OCI-LY1 (cell line): ENCODE data around the gene ROPN1L.

Experiments used
- H2AFZ ChIP-seq: fragments of 200-600 bp; sonication (generic), shearing (Covaris generic); 2 replicates; pipeline ENCODE4 v1.6.0; 2014; ENCODE audit warnings: antibody characterized with exemption, mild to moderate bottlenecking, low read length
- H3F3A ChIP-seq: fragments of 200-600 bp; sonication (generic), shearing (Covaris generic); 2 replicates; pipeline ENCODE4 v1.6.0; 2014; ENCODE audit warnings: mild to moderate bottlenecking, antibody characterized with exemption, low read length, moderate library complexity; ENCODE audit not compliant: insufficient read depth
- H3K27ac ChIP-seq: fragments of 200-600 bp; sonication (generic); 2 replicates; pipeline ENCODE4 v1.5.1; 2014; ENCODE audit warnings: low read length, mixed run types, mild to moderate bottlenecking, low read depth; ENCODE audit not compliant: poor library complexity, severe bottlenecking
- H3K27me3 ChIP-seq: fragments of 200-600 bp; sonication (generic); 2 replicates; pipeline ENCODE4 v1.6.0; 2014; ENCODE audit warnings: antibody characterized with exemption, mild to moderate bottlenecking, low read length, moderate library complexity; ENCODE audit not compliant: insufficient read depth
- H3K36me3 ChIP-seq: fragments of 200-600 bp; sonication (generic); 2 replicates; pipeline ENCODE4 v1.6.1; 2014; ENCODE audit warnings: mild to moderate bottlenecking, antibody characterized with exemption, low read length, moderate library complexity, mixed read lengths; ENCODE audit not compliant: insufficient read depth
- H3K4me1 ChIP-seq: fragments of 200-600 bp; sonication (generic); 2 replicates; pipeline ENCODE4 v1.5.1; 2014; ENCODE audit warnings: mild to moderate bottlenecking, low read length, moderate library complexity; ENCODE audit not compliant: insufficient read depth, severe bottlenecking
- H3K4me2 ChIP-seq: fragments of 200-600 bp; sonication (generic), shearing (Covaris generic); 2 replicates; pipeline ENCODE4 v1.6.1; 2014; ENCODE audit warnings: low read length
- H3K4me3 ChIP-seq: fragments of 200-600 bp; sonication (generic); 2 replicates; pipeline ENCODE4 v1.5.1; 2014; ENCODE audit warnings: low read length, low read depth, mild to moderate bottlenecking, mixed read lengths; ENCODE audit not compliant: poor library complexity, severe bottlenecking
- H3K79me2 ChIP-seq: fragments of 200-600 bp; shearing (Covaris generic); 2 replicates; pipeline ENCODE4 v1.6.1; 2016; ENCODE audit warnings: mixed run types, low read length, mixed read lengths; ENCODE audit not compliant: insufficient read depth
- H3K9ac ChIP-seq: fragments of 200-600 bp; sonication (generic), shearing (Covaris generic); 2 replicates; pipeline ENCODE4 v1.6.1; 2014; ENCODE audit warnings: mild to moderate bottlenecking, low read length, mixed read lengths
- H3K9me2 ChIP-seq: fragments of 200-600 bp; sonication (generic), shearing (Covaris generic); 2 replicates; pipeline ENCODE4 v1.6.1; 2014; ENCODE audit warnings: low read depth, mild to moderate bottlenecking, low read length, mixed read lengths
- H3K9me3 ChIP-seq: fragments of 200-600 bp; shearing (Covaris generic); 2 replicates; pipeline ENCODE4 v1.6.1; 2014; ENCODE audit warnings: low read length, mixed read lengths
- H4K20me1 ChIP-seq: fragments of 200-600 bp; sonication (generic), shearing (Covaris generic); 2 replicates; pipeline ENCODE4 v1.6.0; 2016; ENCODE audit warnings: mild to moderate bottlenecking, low read length; ENCODE audit not compliant: insufficient read depth
- CTCF ChIP-seq: fragments of 200-600 bp; sonication (generic), shearing (Covaris generic); IDR thresholded peaks from 2 replicates; pipeline ENCODE4 v1.5.1; 2017; ENCODE audit warnings: mild to moderate bottlenecking, antibody characterized with exemption, low read length, moderate library complexity, mixed read lengths
- EZH2 ChIP-seq: fragments of 200-600 bp; sonication (generic), shearing (Covaris generic); IDR thresholded peaks from 2 replicates; pipeline ENCODE4 v1.8.0; 2017; ENCODE audit warnings: borderline replicate concordance, mixed run types, mild to moderate bottlenecking, antibody characterized with exemption, low read length, moderate library complexity, mixed read lengths

ROPN1L gene

GRCh38 chr5:10439692-10440091 is 2.0 kb upstream of the ROPN1L start:
- Histone ChIP-seq H3K9ac (no peak overlapping the region), H3K9me2 (no peaks in the 10 kb centered on the region), H3K27ac (no peak overlapping the region), H3K4me3 (no peak overlapping the region), H3K9me3 (no peaks in the 10 kb centered on the region), H4K20me1 (no peaks in the 10 kb centered on the region), H3K4me2 (no peak overlapping the region), H3K79me2 (no peaks in the 10 kb centered on the region), H2AFZ (no peak overlapping the region), H3K36me3 (peaks cover 24% of the 10 kb centered on the region), H3K4me1 (peaks cover 20% of the 10 kb centered on the region), H3K27me3 (peaks cover 4% of the 10 kb centered on the region; the same call in 1 of the 2 replicates), H3F3A (no peaks in the 10 kb centered on the region)
- TF ChIP-seq CTCF (no peak), EZH2 (no peak)

GRCh38 chr5:10440367-10440990 is 1.2 kb upstream of the ROPN1L start:
- peaks cover 4% of the 10 kb centered on the region; the same call in 1 of the 2 replicates for H3K27me3 ChIP-seq
- no peak overlapping the region for H2AFZ ChIP-seq
- H3K9me3 ChIP-seq: no peaks in the 10 kb centered on the region
- H3K4me1 ChIP-seq: peaks cover 20% of the 10 kb centered on the region
- no peak overlapping the region for H3K9ac ChIP-seq
- H3K4me3 ChIP-seq: no peak overlapping the region
- H4K20me1 ChIP-seq: no peaks in the 10 kb centered on the region
- H3K36me3 ChIP-seq: peaks cover 18% of the 10 kb centered on the region
- peak overlapping the region; percentile 86; the same call in 1 of the 2 replicates for H3K4me2 ChIP-seq
- TF ChIP-seq EZH2 (no peak), CTCF (no peak)
- no peaks in the 10 kb centered on the region for H3K9me2 ChIP-seq
- no peak overlapping the region for H3K27ac ChIP-seq
- no peaks in the 10 kb centered on the region for H3K79me2 ChIP-seq
- H3F3A ChIP-seq: no peaks in the 10 kb centered on the region

DNA sequence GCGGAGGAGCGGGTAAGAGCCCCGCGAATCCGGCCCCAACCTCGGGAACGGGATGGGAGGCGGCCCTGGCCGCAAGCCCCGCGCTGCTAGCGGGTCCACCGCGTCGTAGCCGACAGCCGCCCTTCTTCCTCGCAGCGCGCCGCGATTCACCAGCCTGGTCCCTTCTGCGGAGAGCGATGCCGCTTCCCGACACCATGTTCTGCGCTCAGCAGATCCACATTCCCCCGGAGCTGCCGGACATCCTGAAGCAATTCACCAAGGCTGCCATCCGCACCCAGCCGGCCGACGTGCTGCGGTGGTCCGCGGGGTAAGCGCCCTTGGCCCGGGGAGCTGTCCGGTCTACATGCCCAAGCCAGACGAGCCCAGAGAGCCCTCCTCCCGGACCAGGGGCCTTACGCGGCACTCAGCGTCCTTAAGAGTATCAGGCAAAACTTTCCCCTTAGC is 335 bp downstream of the ROPN1L start:
- no peak overlapping the region for H2AFZ ChIP-seq

More for the DNA sequence above, 335 bp downstream of the ROPN1L start:
- H3K36me3 ChIP-seq: peaks cover 12% of the 10 kb centered on the region; the same call in 1 of the 2 replicates
- H3K9me3 ChIP-seq: no peaks in the 10 kb centered on the region
- no peaks in the 10 kb centered on the region for H4K20me1 ChIP-seq
- H3K27ac ChIP-seq: no peak overlapping the region
- no peaks in the 10 kb centered on the region for H3K79me2 ChIP-seq
- no peaks in the 10 kb centered on the region for H3F3A ChIP-seq
- peak overlapping the region; percentile 86 for H3K4me2 ChIP-seq
- no peaks in the 10 kb centered on the region for H3K9me2 ChIP-seq
- peaks cover 4% of the 10 kb centered on the region; the same call in 1 of the 2 replicates for H3K27me3 ChIP-seq
- H3K9ac ChIP-seq: no peak overlapping the region; the same call in 1 of the 2 replicates
- TF ChIP-seq EZH2 (no peak), CTCF (no peak)
- peaks cover 20% of the 10 kb centered on the region for H3K4me1 ChIP-seq
- peak overlapping the region; percentile 65 for H3K4me3 ChIP-seq
